Ramos (cell line): ENCODE results near the gene STAB2.

Experiments used
- in situ Hi-C: fragments of 300-500 bp; cut with MboI; formaldehyde crosslinking; loops from one replicate; pipeline ENCODE4 v1.14.3; 2022; ENCODE audit warnings: low sequenced_read_pairs; ENCODE audit not compliant: unreplicated experiment

STAB2 gene

GRCh38 chr12:103580026-103580425, 7.0 kb upstream of the STAB2 start:
- in situ Hi-C loops = no loop called here

DNA sequence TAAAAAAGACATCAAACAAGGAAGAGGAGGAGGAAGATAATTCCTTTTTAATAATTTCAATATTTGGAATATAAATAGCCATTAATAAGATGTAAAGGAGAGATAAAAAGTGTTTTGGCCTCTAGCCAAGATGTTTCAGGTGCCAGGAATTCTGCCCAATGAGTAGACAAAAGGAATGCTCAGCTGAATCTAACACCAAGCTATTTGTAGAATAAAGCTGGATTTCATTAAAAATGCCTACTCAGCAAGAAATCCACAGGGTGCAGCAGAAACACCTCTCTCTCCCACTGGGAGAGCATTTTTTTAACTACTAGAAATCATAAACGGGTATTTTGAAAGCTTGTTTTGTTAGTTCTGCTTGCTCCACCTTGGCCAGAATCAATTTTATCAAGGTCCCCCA, 4.1 kb upstream of the STAB2 start:
- in situ Hi-C loops = no loop called here

DNA sequence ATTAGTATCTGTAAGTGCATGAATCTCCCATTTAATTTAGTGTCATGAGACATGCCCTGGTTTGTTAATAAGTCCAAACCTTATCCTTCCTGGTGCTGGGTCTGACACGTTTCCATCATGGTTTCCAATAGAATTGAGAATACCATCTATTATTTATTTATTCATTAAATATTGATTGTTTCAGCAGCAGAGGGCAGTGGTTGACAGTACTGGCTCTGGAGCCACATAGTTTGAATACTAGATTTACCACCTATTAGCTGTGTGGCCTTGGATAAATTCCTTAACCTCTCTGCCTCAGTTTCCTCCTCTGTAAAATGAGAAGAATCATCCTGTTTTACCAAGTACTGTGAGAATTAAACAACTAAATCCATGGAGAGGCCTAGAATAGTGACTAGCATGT, 941 bp upstream of the STAB2 start:
- in situ Hi-C loops = no loop called here

DNA sequence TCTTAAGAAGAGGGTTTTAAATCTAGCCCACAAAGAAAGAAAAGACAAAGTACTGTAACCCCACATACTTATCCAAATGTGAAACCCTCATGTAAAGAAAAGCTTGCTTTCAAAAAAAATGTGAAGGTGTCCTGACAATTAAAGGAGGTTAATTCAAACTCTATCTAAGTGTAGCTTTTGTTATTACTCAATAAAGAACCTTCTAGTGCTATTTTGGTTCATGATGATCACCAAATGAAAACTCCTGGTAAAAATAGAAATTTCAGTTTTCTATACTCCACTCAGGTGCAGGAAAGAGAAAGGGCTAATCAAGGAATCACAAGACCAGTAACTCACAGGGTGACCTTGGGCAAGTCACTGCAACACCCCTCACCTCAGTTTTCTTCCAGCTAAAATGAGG, 1.6 kb downstream of the STAB2 start:
- in situ Hi-C loops = no loop called here

- in situ Hi-C loops = no loop called here
Measured at GRCh38 chr12:103589517-103589916, 2.4 kb downstream of the STAB2 start.

- in situ Hi-C loops = no loop called here
Measured at GRCh38 chr12:103590271-103590670, 3.2 kb downstream of the STAB2 start.

GRCh38 chr12:103596981-103597380, 9.9 kb downstream of the STAB2 start:
- in situ Hi-C loops = no loop called here

- in situ Hi-C loops = no loop called here
Measured at GRCh38 chr12:103599274-103599673, 12.2 kb downstream of the STAB2 start.

- in situ Hi-C loops = no loop called here
Measured at GRCh38 chr12:103600967-103601728, 14.1 kb downstream of the STAB2 start.

DNA sequence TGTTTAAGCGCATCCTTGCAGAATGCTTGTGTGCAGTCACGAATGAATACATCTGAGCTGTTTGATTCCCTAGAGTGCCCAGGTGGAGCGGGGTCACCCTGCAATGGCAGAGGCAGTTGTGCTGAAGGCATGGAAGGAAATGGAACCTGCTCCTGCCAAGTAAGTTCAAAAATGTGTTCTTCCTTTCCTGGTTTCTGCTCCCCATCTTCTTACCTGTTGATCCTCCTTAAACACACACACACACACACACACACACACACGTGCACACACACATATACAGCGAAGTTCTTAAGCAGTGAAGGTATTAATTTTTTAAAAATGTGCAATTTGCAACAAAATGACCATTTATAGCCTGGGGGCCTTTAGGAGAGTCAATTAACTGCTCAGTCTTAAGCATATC, 33.3 kb downstream of the STAB2 start:
- in situ Hi-C loops = no loop called here

DNA sequence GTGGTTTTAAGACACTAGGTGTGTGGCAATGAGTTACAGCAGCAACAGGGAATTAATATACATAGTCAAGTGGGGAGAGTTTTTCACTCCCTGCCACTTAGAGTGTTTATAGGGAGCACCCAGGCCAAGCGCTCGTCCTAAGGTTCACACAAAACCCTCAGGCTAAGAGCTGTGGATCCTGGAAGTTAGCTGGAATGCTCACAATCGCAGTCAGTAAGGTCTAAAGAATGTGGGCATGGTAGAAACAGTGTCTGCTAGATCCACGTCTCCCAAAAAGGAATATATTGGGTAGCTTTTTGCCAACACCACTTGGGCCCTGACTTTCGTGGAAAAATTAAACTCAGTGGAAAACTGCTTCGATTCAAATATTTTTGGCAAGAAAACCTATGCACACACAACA, 36.6 kb downstream of the STAB2 start:
- in situ Hi-C loops = no loop called here

DNA sequence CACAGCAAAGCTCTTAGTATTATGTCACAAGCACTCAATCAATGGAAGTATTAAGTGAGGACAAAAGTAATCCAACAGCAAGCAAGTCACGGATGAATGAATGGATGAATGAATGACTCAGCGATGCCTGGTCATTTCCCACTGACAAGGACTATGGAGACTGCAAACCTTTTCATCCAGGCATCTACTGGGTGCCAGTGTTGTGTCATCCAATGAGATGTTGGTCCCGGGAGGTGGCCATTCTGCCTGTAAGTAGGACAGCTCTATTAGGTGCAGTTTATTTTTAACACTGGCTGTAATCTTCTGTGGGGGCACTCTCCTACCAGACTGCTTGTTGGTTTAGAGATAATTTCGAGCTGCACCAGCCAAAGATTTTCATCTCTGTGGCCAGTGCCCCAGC, 39.4 kb downstream of the STAB2 start:
- in situ Hi-C loops = no loop called here

DNA sequence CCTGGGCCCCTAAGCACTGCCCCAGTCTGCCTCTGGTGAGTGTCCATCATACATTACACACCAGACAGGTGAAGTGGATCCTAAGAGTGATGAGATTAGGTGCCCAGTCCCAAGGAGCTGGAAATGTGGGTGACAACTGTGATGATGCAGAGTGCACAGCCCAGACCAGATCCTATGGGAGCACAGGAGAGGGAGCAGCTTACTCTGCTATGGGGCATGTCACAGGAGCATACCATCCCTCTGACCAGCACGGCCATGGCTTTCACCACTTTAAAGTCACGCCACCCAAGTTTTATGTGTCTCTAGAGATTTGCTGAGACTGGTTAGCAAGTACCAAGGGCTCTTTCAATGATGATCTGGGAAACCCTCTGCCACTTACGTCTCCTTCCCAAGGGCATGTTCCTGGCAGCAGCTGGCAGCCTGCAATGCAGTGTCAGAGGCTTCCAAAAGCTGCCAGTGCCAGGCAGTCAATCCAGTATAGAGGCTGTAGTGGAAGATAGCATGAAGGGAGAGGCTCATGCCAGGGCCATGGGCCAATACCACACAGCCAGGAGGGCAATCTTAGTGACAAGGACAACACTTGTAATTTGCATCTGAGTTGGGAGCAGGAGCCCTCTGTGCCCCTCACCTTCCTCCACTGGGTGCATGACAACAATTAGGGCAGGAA, 40.2 kb downstream of the STAB2 start:
- in situ Hi-C loops = no loop called here

DNA sequence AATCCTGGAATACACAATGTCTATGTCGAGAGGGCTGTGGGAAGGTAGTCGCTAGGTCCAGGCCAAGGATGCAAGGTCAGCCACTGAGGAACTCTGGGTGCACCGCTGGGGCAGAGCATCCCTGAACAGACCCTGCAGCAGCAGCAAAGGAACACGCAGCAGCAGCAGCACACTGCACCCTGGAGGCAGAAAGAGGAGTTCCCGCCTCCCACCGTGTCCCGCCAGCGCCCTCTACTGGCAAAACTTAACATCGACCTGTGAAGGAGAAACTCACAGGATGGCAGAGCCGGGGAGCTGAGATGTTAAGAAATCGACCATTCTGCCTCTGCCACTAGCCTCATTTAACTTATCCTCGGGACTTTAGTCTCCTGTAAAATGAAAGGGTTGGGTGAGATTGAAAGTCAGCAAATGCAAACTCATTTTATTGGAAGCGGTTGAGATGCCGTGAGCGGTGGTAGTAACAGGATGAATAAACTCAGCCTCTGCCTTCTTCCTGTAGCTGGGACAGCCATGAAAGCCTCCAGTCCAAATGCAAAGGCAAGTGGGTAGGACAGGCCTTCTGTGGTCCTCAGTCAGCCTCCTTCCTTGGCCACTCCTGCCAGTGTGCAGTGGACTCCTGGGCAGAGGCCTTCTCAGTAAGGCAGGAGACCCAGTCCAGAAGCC, 45.6 kb downstream of the STAB2 start:
- in situ Hi-C loops = no loop called here

DNA sequence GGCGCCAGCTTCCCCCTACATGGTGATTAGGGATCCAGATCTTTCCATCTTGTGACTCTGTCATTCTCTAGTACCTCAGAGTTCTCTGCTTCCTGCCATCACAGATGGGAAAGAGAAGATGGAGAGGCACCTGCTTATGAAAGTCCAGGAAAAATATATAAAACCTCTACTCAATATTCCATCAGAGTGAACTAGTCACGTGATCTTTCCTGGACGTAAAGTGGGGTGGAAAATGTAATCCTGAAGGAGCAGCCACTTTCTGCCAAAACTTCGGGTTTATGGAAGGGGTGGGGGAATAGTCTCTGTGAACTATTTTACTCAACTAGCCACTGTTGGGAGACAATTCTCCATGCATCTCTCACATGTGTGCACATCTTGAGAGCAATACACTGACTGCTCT, 47.7 kb downstream of the STAB2 start:
- in situ Hi-C loops = no loop called here

DNA sequence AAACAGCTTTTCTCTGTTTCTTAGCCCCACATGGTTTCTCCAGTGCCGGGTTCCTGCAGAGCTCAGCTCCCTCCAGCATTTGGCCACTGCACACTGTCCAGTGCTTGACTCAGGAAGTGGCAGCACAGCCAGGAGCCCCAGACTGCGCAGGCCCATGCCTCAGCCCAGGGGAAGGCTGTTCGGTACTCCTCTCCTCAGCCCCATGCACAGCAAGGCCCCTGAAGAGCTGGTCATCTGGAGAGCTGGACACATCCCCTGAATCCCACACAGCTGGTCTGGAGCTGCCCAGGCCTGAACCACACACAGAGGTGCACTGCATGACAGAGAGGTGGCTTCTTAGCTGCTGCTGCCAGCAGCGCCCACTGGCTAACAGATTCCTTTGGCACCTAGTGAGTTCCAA, 48.3 kb downstream of the STAB2 start:
- in situ Hi-C loops = no loop called here

DNA sequence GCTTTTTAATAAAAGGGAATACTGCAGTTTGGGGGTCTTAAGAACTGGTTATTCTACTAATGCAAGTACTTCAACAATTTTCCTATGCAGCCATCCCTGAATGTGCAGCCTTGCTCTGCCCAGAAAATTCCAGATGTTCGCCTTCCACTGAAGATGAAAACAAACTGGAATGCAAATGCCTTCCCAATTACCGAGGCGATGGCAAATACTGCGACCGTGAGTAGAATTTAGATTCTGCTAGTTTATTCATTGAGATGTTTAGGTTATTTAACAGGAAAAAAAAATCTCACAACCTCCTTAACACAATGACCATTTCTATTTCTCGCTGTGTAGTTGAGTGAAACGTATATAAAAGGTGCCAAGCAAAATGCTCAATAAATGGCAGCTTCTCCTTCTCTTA, 49.9 kb downstream of the STAB2 start:
- in situ Hi-C loops = no loop called here

- in situ Hi-C loops = no loop called here
Measured at GRCh38 chr12:103637429-103637828, 50.4 kb downstream of the STAB2 start.

- in situ Hi-C loops = no loop called here
Measured at GRCh38 chr12:103639983-103640382, 52.9 kb downstream of the STAB2 start.

- in situ Hi-C loops = no loop called here
Measured at GRCh38 chr12:103640410-103640809, 53.3 kb downstream of the STAB2 start.

DNA sequence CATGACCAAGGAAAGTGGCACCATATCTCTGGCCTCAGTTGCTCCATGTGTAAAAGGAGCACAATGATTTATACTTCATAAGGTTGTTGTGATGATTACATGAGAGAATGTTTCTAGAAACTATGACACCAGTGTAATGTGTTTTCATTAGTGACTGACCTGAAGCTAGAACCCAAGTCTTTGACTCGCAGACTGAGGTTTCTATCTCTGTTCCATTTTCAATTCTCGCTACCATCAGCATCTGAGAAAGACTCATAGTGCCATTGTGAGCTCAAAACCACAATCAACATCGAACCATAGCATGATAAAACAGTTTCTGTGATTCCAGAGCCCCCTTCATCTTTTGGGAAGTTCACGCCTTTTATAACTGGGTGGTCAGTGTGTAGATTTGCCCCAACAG, 53.8 kb downstream of the STAB2 start:
- in situ Hi-C loops = no loop called here
